ENCODE results near the gene PXYLP1.

PXYLP1 gene

DNA sequence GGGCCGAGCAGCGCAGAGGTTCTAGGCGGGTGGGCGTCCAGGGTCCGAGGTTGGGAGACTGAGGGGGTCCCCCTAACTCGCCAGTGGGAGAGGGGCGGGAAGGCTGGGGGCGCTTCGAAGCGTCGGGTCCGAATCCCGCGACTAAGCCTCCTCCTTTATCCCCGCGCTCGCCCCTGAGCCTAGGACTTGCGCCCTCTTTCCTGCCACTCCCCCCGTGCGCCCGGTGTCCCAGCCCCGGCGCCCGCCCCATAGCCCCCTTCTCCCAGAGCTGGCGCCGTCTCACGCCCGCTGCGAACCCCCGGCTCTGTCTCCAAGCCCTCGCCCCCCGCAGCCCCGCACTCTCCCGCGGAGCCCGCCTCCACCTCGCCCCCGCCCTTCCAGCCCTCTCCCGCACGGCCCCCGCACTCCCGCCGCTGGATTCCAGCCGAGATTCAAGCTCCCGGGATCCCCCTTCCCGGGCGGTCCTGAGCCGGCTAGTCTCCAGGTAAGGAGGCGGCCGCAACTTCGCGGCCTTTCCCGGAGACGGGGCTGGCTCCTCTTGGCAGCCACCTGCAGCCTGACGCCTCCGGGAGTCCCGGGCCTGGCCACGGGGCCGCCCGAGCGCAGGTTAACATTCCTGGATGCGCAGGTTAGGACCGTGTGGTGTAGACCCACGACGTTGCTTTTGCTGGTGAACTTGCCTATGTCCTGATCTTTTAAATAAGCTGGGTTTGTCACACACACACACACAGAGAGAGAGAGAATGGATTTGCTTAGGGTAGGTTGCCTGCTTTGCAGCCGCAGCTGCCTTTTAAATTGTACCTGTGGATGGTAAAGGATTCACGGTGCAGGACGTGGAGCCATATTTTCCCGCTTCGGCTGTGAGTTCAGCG lies 563 bp downstream of the PXYLP1 start:
- ChIA-PET POLR2A (ENCODE audit: low non-redundant PET) (no interaction called here), CTCF (interaction anchor here (0.5 to 2.2 kb wide), 11 partner anchors 9 to 265 kb away, joined by 3 to 10 read pairs (median 5); no protein-coding TSS in a partner anchor)
- TF ChIP-seq, protein P1, sequence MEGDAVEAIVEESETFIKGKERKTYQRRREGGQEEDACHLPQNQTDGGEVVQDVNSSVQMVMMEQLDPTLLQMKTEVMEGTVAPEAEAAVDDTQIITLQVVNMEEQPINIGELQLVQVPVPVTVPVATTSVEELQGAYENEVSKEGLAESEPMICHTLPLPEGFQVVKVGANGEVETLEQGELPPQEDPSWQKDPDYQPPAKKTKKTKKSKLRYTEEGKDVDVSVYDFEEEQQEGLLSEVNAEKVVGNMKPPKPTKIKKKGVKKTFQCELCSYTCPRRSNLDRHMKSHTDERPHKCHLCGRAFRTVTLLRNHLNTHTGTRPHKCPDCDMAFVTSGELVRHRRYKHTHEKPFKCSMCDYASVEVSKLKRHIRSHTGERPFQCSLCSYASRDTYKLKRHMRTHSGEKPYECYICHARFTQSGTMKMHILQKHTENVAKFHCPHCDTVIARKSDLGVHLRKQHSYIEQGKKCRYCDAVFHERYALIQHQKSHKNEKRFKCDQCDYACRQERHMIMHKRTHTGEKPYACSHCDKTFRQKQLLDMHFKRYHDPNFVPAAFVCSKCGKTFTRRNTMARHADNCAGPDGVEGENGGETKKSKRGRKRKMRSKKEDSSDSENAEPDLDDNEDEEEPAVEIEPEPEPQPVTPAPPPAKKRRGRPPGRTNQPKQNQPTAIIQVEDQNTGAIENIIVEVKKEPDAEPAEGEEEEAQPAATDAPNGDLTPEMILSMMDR (conservative IDR thresholded peaks at IDR 0.05; ENCODE audit: low read depth): peak; percentile 52
- peak; percentile 35 for DNase-seq (ENCODE audit: low spot score)
- 0 out of 2 replicates have a peak overlapping the region, but pooled peaks have one; percentile 5 for H3K27ac ChIP-seq

DNA sequence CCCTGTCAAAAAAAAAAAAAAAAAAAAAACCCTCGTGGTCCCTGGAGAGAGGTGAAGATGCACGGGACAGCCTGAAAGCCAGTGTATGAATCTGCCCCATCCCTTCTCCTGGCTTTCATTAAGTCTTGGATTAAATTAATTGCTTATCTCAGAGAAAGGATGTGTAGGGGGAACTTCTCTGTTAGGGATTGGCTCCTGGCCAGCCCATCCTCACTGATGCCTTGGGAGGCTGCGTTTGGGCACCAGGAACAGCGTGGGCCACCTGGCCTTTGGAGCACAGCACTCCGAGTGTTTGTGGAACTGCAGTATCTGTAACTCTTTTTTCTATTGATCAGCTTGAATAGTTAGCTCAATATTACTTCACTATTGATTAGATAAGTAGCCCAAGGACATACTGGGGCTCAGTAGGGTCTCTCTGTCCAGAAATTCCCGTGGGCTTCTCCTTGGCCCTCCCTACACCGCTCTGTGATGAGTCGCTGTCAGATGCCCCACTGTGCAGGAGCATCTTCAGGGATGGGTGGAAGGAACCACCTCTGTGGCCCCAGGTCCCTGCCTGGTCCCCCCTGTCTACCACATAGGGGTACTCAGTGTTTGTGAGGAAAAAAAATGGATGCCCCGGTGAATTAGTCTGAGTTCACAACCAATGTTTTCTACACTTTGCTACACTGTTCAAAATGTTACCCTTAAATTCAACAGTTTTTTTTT lies 2.0 kb downstream of the PXYLP1 start:
- H3K27ac ChIP-seq: no peak overlapping the region
- no peak for DNase-seq (ENCODE audit: low spot score)
- TF ChIP-seq, protein P1 (conservative IDR thresholded peaks at IDR 0.05; ENCODE audit: low read depth): no peak
- ChIA-PET CTCF (interaction anchor here (0.9 kb wide), 1 partner anchor 69 kb away, joined by 3 read pairs; no protein-coding TSS in a partner anchor), POLR2A (ENCODE audit: low non-redundant PET) (interaction anchor here (0.6 kb wide), 1 partner anchor 75 kb away, joined by 9 read pairs; no protein-coding TSS in a partner anchor)

- POLR2A ChIA-PET (ENCODE audit: low non-redundant PET): no interaction called here
- DNase-seq (ENCODE audit: low spot score): no peak
- CTCF ChIA-PET: interaction anchor here (0.9 kb wide), 1 partner anchor 68 kb away, joined by 3 read pairs; no protein-coding TSS in a partner anchor
- no peak overlapping the region for H3K27ac ChIP-seq
- TF ChIP-seq, protein P1 (conservative IDR thresholded peaks at IDR 0.05; ENCODE audit: low read depth): no peak
Measured at GRCh38 chr3:141234283-141234682, 2.7 kb downstream of the PXYLP1 start.

DNA sequence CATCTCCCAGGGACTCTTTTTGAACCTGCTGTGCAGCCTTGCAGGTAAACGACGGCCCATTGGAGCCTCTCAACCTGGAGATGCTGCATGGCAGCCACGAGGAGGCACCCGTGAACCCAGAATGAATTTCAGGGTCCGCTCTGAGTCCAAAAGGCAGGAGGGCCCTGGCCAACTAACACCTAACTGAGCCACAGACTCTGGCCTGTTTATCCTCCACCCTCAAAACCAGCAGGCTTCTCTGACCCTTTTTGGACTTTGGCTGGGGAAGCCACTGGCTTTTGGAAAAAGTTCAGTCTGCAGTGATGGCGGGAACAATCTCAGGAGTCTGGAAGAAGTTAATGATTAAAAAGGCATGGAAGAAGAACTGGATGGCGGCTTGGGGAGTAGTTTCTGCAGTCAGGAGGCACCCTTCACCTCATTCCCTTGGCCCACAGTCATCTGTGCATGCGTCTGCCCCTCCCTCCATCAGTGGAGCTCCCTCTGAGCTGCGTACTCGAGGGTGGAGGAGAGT lies 4.1 kb downstream of the PXYLP1 start:
- no peak overlapping the region for H3K27ac ChIP-seq
- TF ChIP-seq, protein P1 (conservative IDR thresholded peaks at IDR 0.05; ENCODE audit: low read depth): no peak
- CTCF ChIA-PET: no interaction called here
- POLR2A ChIA-PET (ENCODE audit: low non-redundant PET): interaction anchor here (0.6 kb wide), 1 partner anchor 12 kb away, joined by 4 read pairs; no protein-coding TSS in a partner anchor
- no peak for DNase-seq (ENCODE audit: low spot score)

DNA sequence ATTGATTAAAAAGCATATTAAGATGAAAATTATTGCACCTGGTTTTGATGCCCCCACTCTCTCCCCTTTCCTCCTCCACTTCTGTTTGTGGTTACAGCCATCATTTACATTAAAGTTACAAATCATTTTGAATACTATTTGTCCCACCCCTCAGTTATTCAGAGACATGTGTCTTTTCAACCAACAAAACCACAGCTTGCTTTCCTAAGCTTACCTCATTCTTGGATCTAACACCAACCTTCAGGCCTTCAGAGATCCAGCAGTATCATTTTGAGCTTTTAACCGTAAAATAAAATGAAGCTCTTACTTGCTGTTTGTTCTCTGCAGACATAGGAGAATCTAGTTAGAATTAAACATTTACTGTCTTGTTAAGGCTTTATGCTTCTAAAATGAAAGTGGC lies 4.7 kb downstream of the PXYLP1 start:
- CTCF ChIA-PET: no interaction called here
- TF ChIP-seq, protein P1 (conservative IDR thresholded peaks at IDR 0.05; ENCODE audit: low read depth): no peak
- POLR2A ChIA-PET (ENCODE audit: low non-redundant PET): interaction anchor here (0.6 kb wide), 1 partner anchor 11 kb away, joined by 4 read pairs; no protein-coding TSS in a partner anchor
- DNase-seq (ENCODE audit: low spot score): no peak
- no peak overlapping the region for H3K27ac ChIP-seq
